K562 treated with DMSO at 1 percent for 4 hours (cell line): Measurements from ENCODE around the gene MAPK14. TPM values are rescaled to one million over a fixed set of nuclear protein-coding genes. Genes with fewer than 3 reads are reported as not detected.

Source experiments
- total RNA-seq: library from RNA; unstranded; fragments of 300-600 nt; gene quantifications from 2 replicates; pipeline ENCODE4 v1.2.3, GENCODE V29; 2022; ENCODE audit not compliant: insufficient read depth

Gene MAPK14
- 28.6 and 33.4 TPM in 2 replicates for total RNA-seq

GRCh38 chr6:36027501-36028087 lies at the start of gene MAPK14:
Gene MAPK14, plus strand, starts transcription at chr6:36027808. Its CDS starts 350 bp downstream, at chr6:36028158.

GRCh38 chr6:36023996-36024795 lies 3.4 kb upstream of the MAPK14 start, which contains the start of gene SLC26A8:
Gene SLC26A8, minus strand, starts transcription at chr6:36024641. Its CDS starts 4,934 bp downstream, at chr6:36019707.

GRCh38 chr6:36129941-36130666 lies 102.5 kb downstream of the MAPK14 start, which contains the start of gene MAPK13:
Gene MAPK13, plus strand, starts transcription at chr6:36130513. Its CDS starts 70 bp downstream, at chr6:36130583.

Other genes starting within 250 kb of the MAPK14 start
- gene CLPSL1, start 246.8 kb upstream of the MAPK14 start, total RNA-seq = not detected in 2 replicates
- gene CLPS, start 230.5 kb upstream of the MAPK14 start, total RNA-seq = not detected in 2 replicates
- not detected in 2 replicates for gene LHFPL5, start 222.5 kb upstream of the MAPK14 start, total RNA-seq
- 32.5 and 44.1 TPM in 2 replicates for gene SRPK1, start 106.7 kb upstream of the MAPK14 start, total RNA-seq
- not detected in 2 replicates for gene SLC26A8, start 3.2 kb upstream of the MAPK14 start, total RNA-seq
- 1.9 and 2.3 TPM in 2 replicates for gene MAPK13, start 102.7 kb downstream of the MAPK14 start, total RNA-seq
- gene BRPF3, start 168.9 kb downstream of the MAPK14 start, total RNA-seq = 23.0 and 25.3 TPM in 2 replicates
- gene PNPLA1, start 242.3 kb downstream of the MAPK14 start, total RNA-seq = not detected in 2 replicates